Upper lobe of left lung (tissue), 6 donors: Measurements from ENCODE around the gene PAX5. TPM values are rescaled to one million over a fixed set of nuclear protein-coding genes. Genes with fewer than 3 reads are reported as not detected.

ENCODE experiments used
- ATAC-seq, 2 donors: fragments of 200-7000 bp; cut with Tn5 transposase; one replicate each; pipeline ENCODE4 v1.9.1; 2022; ENCODE audit warnings: mild to moderate bottlenecking in 2 of 2, moderate library complexity in 2 of 2; ENCODE audit not compliant: low FRiP score in 2 of 2
- DNase-seq, 2 donors: peaks; one replicate each; pipeline ENCODE4 v3.0.0-alpha.2; 2019 to 2020
- H3K27ac ChIP-seq, 4 donors: fragments of 200-600 bp; sonication (generic); one replicate each; pipeline ENCODE4 v1.5.1; 2016 to 2019
- H3K27me3 ChIP-seq, 4 donors: fragments of 200-600 bp; sonication (generic); one replicate each; pipeline ENCODE4 v1.5.1; 2017 to 2019
- H3K36me3 ChIP-seq, 4 donors: fragments of 200-600 bp; sonication (generic); one replicate each; pipeline ENCODE4 v1.5.1; 2016 to 2019
- H3K4me1 ChIP-seq, 4 donors: fragments of 200-600 bp; sonication (generic); one replicate each; pipeline ENCODE4 v1.5.1; 2018 to 2019
- H3K4me3 ChIP-seq, 4 donors: fragments of 200-600 bp; sonication (generic); one replicate each; pipeline ENCODE4 v1.5.1; 2017 to 2019; ENCODE audit warnings: mild to moderate bottlenecking in 2 of 4, moderate library complexity in 1 of 4
- H3K9me3 ChIP-seq, 4 donors: fragments of 200-600 bp; sonication (generic); one replicate each; pipeline ENCODE4 v1.5.1; 2018 to 2019
- EP300 ChIP-seq, 4 donors: sonication (generic); formaldehyde crosslinking; IDR thresholded peaks; one replicate each; pipeline ENCODE4 v1.5.1; 2017; ENCODE audit warnings: antibody characterized with exemption in 4 of 4, control low read depth in 2 of 4
- POLR2A ChIP-seq, 4 donors: fragments of 450-650 bp; IDR thresholded peaks; one replicate each; pipeline ENCODE4 v1.5.1; 2016 to 2017; ENCODE audit warnings: antibody characterized with exemption in 4 of 4, mild to moderate bottlenecking in 2 of 4
- POLR2AphosphoS5 ChIP-seq, 2 donors: sonication (generic); formaldehyde crosslinking; IDR thresholded peaks; one replicate each; pipeline ENCODE4 v1.5.1; 2017; ENCODE audit warnings: antibody characterized with exemption in 2 of 2
- WGBS, 2 donors: methylation state at CpG; one replicate each; pipeline ENCODE4 v1.1.5; 2017 to 2018; 5-methylcytosine and 5-hydroxymethylcytosine counted together
- total RNA-seq, 6 donors: library from RNA; depleted of rRNA in 4 of 6; stranded (reverse); fragments of >200 nt in 4 of 6; gene quantifications; one replicate each; pipeline versions ENCODE4 v1.1.0 to v1.2.1, GENCODE V29; 2016 to 2021
- TF ChIP-seq, protein P1 (sequence below), 6 experiments: fragments of 450-650 bp in 4 of 6; fragments of 200-600 bp in 2 of 6; sonication (generic) in 2 of 6; IDR thresholded peaks; one replicate each; pipeline ENCODE4 v1.5.1; 2016 to 2019; ENCODE audit warnings: antibody characterized with exemption in 6 of 6
- donor health status: DM: no; HTN: no; CAD: no; lungs with moderate emphysema.
- donor health status: DM: no; HTN: yes; CAD: no; lungs with severe emphysema.

Gene PAX5
- total RNA-seq, 6 donors from 2014 or later = under 0.01 to 0.64 (median 0.43) TPM; not detected in 1

DNA sequence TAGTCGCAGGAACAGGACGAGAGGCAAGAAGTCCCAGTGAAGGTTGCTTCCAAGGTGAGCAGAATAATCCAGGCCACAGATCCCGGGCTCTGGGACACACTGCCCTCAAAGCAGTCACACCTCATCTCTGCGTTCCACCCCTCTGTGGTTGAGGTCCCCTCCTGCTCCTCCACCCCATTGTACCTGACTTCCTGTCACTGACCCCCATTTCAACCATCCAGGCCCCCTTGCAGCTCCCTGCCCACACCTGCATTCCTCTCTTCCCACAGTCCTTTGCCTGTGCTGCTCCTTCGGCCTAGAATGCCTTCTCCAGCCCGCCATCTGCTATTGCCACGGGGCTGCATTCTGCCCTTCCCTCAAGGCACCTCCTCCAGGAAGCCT is 73.5 kb downstream of the PAX5 start:
- Histone ChIP-seq H3K27me3 (no peaks in the 10 kb centered on the region), H3K36me3 (no peaks in the 10 kb centered on the region), H3K4me1 (no peaks in the 10 kb centered on the region), H3K4me3 (no peak overlapping the region), H3K27ac (no peak overlapping the region), H3K9me3 (no peaks in the 10 kb centered on the region)
- TF ChIP-seq POLR2A (IDR thresholded peaks at IDR 0.05) = no peak
- 87 to 92% methylated on average over 7 of the region's 7 CpGs for WGBS, 2 donors
- DNase-seq (no peak), ATAC-seq (no peak)

- Histone ChIP-seq H3K4me1 (no peaks in the 10 kb centered on the region), H3K4me3 (no peak overlapping the region), H3K36me3 (no peaks in the 10 kb centered on the region), H3K27me3 (no peaks in the 10 kb centered on the region), H3K9me3 (no peaks in the 10 kb centered on the region), H3K27ac (no peak overlapping the region)
- WGBS, 2 donors = 90 to 93% methylated on average over 12 of the region's 12 CpGs
- DNase-seq (peak in 1 of 2 donors; percentile 33), ATAC-seq (no peak)
- TF ChIP-seq POLR2AphosphoS5 (IDR thresholded peaks at IDR 0.05) (no peak), POLR2A (IDR thresholded peaks at IDR 0.05) (no peak), EP300 (IDR thresholded peaks at IDR 0.05) (no peak)
- TF ChIP-seq, protein P1, sequence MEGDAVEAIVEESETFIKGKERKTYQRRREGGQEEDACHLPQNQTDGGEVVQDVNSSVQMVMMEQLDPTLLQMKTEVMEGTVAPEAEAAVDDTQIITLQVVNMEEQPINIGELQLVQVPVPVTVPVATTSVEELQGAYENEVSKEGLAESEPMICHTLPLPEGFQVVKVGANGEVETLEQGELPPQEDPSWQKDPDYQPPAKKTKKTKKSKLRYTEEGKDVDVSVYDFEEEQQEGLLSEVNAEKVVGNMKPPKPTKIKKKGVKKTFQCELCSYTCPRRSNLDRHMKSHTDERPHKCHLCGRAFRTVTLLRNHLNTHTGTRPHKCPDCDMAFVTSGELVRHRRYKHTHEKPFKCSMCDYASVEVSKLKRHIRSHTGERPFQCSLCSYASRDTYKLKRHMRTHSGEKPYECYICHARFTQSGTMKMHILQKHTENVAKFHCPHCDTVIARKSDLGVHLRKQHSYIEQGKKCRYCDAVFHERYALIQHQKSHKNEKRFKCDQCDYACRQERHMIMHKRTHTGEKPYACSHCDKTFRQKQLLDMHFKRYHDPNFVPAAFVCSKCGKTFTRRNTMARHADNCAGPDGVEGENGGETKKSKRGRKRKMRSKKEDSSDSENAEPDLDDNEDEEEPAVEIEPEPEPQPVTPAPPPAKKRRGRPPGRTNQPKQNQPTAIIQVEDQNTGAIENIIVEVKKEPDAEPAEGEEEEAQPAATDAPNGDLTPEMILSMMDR (IDR thresholded peaks at IDR 0.05) = no peak
Measured at GRCh38 chr9:36959681-36960574, 74.1 kb downstream of the PAX5 start.

- 77 to 85% methylated on average over 9 of the region's 9 CpGs for WGBS, 2 donors
- no peak for ATAC-seq
- Histone ChIP-seq H3K27me3 (no peaks in the 10 kb centered on the region), H3K9me3 (no peaks in the 10 kb centered on the region), H3K27ac (no peak overlapping the region), H3K4me3 (no peak overlapping the region), H3K36me3 (no peaks in the 10 kb centered on the region), H3K4me1 (no peaks in the 10 kb centered on the region)
- no peak for DNase-seq
- TF ChIP-seq, protein P1 (IDR thresholded peaks at IDR 0.05) = no peak
- TF ChIP-seq POLR2A (IDR thresholded peaks at IDR 0.05) = no peak
- no peak for TF ChIP-seq EP300 (IDR thresholded peaks at IDR 0.05)
- no peak for TF ChIP-seq POLR2AphosphoS5 (IDR thresholded peaks at IDR 0.05)
Measured at GRCh38 chr9:36956908-36957307, 77.2 kb downstream of the PAX5 start.

DNA sequence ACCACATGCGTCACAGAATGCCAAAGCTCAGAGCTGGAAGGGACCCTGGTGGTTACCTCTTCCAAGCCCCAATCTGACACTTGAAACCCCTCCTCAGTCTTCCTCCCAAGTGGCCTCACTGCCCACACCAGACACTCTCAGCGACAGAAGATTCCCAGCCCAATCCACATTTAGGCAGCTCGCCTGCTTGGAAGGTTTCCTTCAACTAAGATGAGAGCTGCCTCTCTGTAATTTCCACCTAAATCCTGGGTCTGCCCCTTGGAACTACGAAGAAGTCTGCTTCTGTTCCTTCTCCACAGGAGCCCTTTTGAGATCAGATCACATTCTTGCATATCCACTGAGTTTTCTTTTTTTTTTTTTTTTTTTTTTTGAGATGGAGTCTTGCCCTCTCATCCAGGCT is 83.7 kb downstream of the PAX5 start:
- H3K4me3 ChIP-seq = no peak overlapping the region

GRCh38 chr9:36949466-36949865 is 84.6 kb downstream of the PAX5 start:
- H3K27me3 ChIP-seq = no peaks in the 10 kb centered on the region
- WGBS, 2 donors = 83 to 87% methylated on average over 6 of the region's 6 CpGs
- no peak overlapping the region for H3K4me3 ChIP-seq
- TF ChIP-seq POLR2AphosphoS5 (IDR thresholded peaks at IDR 0.05) (no peak), EP300 (IDR thresholded peaks at IDR 0.05) (no peak), POLR2A (IDR thresholded peaks at IDR 0.05) (no peak)
- TF ChIP-seq, protein P1 (IDR thresholded peaks at IDR 0.05) = no peak
- H3K4me1 ChIP-seq = no peaks in the 10 kb centered on the region
- no peak for DNase-seq
- no peak overlapping the region for H3K27ac ChIP-seq
- H3K9me3 ChIP-seq = no peaks in the 10 kb centered on the region
- no peak for ATAC-seq
- H3K36me3 ChIP-seq = no peaks in the 10 kb centered on the region

More for the DNA sequence above, 83.7 kb downstream of the PAX5 start:
- H3K27ac ChIP-seq = no peak overlapping the region
- no peaks in the 10 kb centered on the region for H3K27me3 ChIP-seq
- H3K9me3 ChIP-seq = no peaks in the 10 kb centered on the region
- no peak for TF ChIP-seq POLR2A (IDR thresholded peaks at IDR 0.05)
- no peak for TF ChIP-seq POLR2AphosphoS5 (IDR thresholded peaks at IDR 0.05)
- TF ChIP-seq, protein P1 (IDR thresholded peaks at IDR 0.05) = no peak
- no peak for TF ChIP-seq EP300 (IDR thresholded peaks at IDR 0.05)
- no peak for ATAC-seq
- no peaks in the 10 kb centered on the region for H3K36me3 ChIP-seq
- no peak for DNase-seq
- 69 to 71% methylated on average over 4 of the region's 4 CpGs for WGBS, 2 donors
- H3K4me1 ChIP-seq = no peaks in the 10 kb centered on the region
